Gastroesophageal sphincter (tissue), 3 donors: ENCODE measurements around the gene NDFIP1.

Experiments
- CTCF ChIP-seq, 4 experiments: fragments of 200-600 bp in 2 of 4; fragments of 450-650 bp in 2 of 4; sonication (generic) in 1 of 4; IDR thresholded peaks; one replicate each; pipeline ENCODE4 v1.5.1; 2017 to 2019; ENCODE audit warnings: antibody characterized with exemption in 4 of 4, mild to moderate bottlenecking in 2 of 4, moderate library complexity in 2 of 4
- EP300 ChIP-seq: sonication (generic); formaldehyde crosslinking; IDR thresholded peaks from one replicate; pipeline ENCODE4 v1.6.1; 2017; ENCODE audit warnings: antibody characterized with exemption, mild to moderate bottlenecking
- POLR2A ChIP-seq, 2 donors: fragments of 450-650 bp; IDR thresholded peaks; one replicate each; pipeline ENCODE4 v1.6.1; 2017; ENCODE audit warnings: antibody characterized with exemption in 2 of 2, mild to moderate bottlenecking in 2 of 2, moderate library complexity in 1 of 2
- POLR2AphosphoS5 ChIP-seq: sonication (generic); formaldehyde crosslinking; IDR thresholded peaks from one replicate; pipeline ENCODE4 v1.6.1; 2017; ENCODE audit warnings: antibody characterized with exemption

- TF ChIP-seq CTCF (IDR thresholded peaks at IDR 0.05): no peak
- TF ChIP-seq POLR2AphosphoS5: no peak
- TF ChIP-seq EP300: no peak
- TF ChIP-seq POLR2A (IDR thresholded peaks at IDR 0.05): no peak
Measured at GRCh38 chr5:142186857-142187594, 78.4 kb downstream of the NDFIP1 start.
